Fibroblast of lung (primary cell): ENCODE results near the gene INHBE.

Experiments used
- CTCF ChIP-seq, 2 donors: IDR thresholded peaks in 1 of 2; conservative IDR thresholded peaks in 1 of 2; 1 replicate in 1 of 2; 2 replicates in 1 of 2; pipeline ENCODE4 v1.5.1; 2011 to 2012; ENCODE audit warnings: low read length in 2 of 2, control low read depth in 1 of 2, inconsistent platforms in 1 of 2, low read depth in 1 of 2, mild to moderate bottlenecking in 1 of 2
- EZH2 ChIP-seq: IDR thresholded peaks from 2 replicates; pipeline ENCODE4 v1.5.1; 2012; ENCODE audit warnings: low read length, control low read depth, mild to moderate bottlenecking; ENCODE audit errors: missing control alignments

DNA sequence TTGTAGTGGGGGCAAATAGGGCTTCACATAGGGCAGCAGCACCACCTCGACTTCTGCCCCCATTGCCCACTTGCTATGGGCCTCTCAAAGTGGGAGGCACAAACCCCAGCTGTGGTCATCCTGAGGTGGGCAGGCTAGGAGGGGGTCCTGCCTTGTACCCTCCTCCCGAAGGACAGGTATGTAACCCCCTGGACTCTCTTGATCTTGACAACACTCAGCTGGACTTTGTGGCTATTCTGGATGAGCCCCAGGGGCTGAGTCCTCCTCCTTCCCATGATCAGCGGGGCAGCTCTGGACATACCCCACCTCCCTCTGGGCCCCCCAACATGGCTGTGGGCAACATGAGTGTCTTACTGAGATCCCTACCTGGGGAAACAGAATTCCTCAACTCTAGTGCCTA is 16.6 kb downstream of the INHBE start:
- TF ChIP-seq CTCF (conservative IDR thresholded peaks at IDR 0.05 in 1 of 2, IDR thresholded peaks at IDR 0.05 in 1 of 2; ENCODE audit: low read depth in 1 of 2, low read length in 2 of 2) (no peak), EZH2 (no peak)
